DOHH2 (cell line): Measurements from ENCODE around the gene RAD9A.

Experiments used
- EZH2phosphoT487 ChIP-seq: fragments of 200-600 bp; sonication (generic); IDR thresholded peaks from 2 replicates; pipeline ENCODE4 v1.6.1; 2017; ENCODE audit warnings: borderline replicate concordance, mild to moderate bottlenecking, antibody characterized with exemption, low read length, moderate library complexity, mixed read lengths
- TF ChIP-seq, protein P1 (sequence below): fragments of 200-600 bp; sonication (generic); IDR thresholded peaks from one replicate; pipeline ENCODE4 v1.5.1; 2014; ENCODE audit warnings: antibody characterized with exemption, mild to moderate bottlenecking, low read depth, low read length; ENCODE audit not compliant: poor library complexity, severe bottlenecking

DNA sequence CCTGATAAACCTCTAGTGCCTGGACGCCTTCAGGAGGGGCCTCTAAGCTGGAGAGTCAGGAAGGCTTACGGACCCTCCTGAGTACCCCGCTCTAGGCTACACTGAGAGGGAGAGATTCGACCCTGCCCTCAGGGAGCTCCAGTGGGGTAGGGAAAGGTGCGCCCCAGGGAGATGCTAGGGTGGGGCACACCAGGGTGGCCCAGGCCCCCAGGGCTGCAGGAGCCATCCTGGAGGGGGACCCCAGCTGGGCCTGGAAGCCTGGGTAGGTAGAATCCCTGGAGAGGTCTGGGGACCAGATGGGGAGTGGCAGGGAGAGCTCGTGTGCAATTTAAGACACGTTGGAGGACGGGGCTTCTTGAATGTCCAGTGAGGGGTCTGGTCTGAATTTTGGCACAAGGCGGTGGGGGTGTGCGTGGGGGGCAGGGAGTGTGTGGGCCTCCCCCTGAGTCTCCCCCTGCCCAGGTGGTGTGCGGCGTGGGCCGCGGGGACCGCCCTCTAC is 28.4 kb downstream of the RAD9A start:
- TF ChIP-seq, protein P1, sequence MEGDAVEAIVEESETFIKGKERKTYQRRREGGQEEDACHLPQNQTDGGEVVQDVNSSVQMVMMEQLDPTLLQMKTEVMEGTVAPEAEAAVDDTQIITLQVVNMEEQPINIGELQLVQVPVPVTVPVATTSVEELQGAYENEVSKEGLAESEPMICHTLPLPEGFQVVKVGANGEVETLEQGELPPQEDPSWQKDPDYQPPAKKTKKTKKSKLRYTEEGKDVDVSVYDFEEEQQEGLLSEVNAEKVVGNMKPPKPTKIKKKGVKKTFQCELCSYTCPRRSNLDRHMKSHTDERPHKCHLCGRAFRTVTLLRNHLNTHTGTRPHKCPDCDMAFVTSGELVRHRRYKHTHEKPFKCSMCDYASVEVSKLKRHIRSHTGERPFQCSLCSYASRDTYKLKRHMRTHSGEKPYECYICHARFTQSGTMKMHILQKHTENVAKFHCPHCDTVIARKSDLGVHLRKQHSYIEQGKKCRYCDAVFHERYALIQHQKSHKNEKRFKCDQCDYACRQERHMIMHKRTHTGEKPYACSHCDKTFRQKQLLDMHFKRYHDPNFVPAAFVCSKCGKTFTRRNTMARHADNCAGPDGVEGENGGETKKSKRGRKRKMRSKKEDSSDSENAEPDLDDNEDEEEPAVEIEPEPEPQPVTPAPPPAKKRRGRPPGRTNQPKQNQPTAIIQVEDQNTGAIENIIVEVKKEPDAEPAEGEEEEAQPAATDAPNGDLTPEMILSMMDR: no peak
- no peak for TF ChIP-seq EZH2phosphoT487
